Activated B cell treated with CpG ODN at 0.5 μM for 24 hours (primary cell): ENCODE results near the gene TMEM9. TPM values are rescaled to one million over a fixed set of nuclear protein-coding genes. Genes with fewer than 3 reads are reported as not detected.

ENCODE experiments used
- ATAC-seq: fragments of 200-7000 bp; cut with Tn5 transposase; one replicate; pipeline ENCODE4 v1.10.0; 2021; ENCODE audit warnings: low read depth, mild to moderate bottlenecking, moderate library complexity
- CTCF ChIA-PET: fragments of 350-600 bp; sonication (Branson Sonifier 250); formaldehyde crosslinking; loops from one replicate; lab custom pipeline; 2021; ENCODE audit warnings: antibody characterized with exemption; lab: Charles Lee
- POLR2A ChIA-PET: fragments of 350-600 bp; sonication (Branson Sonifier 250); formaldehyde crosslinking; loops from one replicate; lab custom pipeline; 2021; ENCODE audit warnings: antibody characterized with exemption; lab: Charles Lee
- DNase-seq: peaks from one replicate; pipeline ENCODE4 v3.0.0; 2022
- H3K27ac Mint-ChIP-seq: one replicate; pipeline ENCODE4 v1.8.0; 2020; ENCODE audit warnings: mixed read lengths
- H3K27me3 Mint-ChIP-seq: one replicate; pipeline ENCODE4 v1.8.0; 2021; ENCODE audit warnings: mixed read lengths
- H3K36me3 Mint-ChIP-seq: one replicate; pipeline ENCODE4 v1.8.0; 2021; ENCODE audit warnings: low read depth, mixed read lengths
- H3K4me1 Mint-ChIP-seq: one replicate; pipeline ENCODE4 v1.8.0; 2021; ENCODE audit warnings: mixed read lengths
- H3K4me3 Mint-ChIP-seq: one replicate; pipeline ENCODE4 v1.8.0; 2020; ENCODE audit warnings: mild to moderate bottlenecking, mixed read lengths
- H3K9me3 Mint-ChIP-seq: one replicate; pipeline ENCODE4 v1.8.0; 2020; ENCODE audit warnings: mixed read lengths
- CTCF ChIP-seq: fragments of 200-600 bp; IDR thresholded peaks from one replicate; pipeline ENCODE4 v1.8.0; 2022; ENCODE audit warnings: antibody characterized with exemption, mild to moderate bottlenecking
- intact Hi-C: fragments of 100-400 bp; cut with micrococcal nuclease; formaldehyde crosslinking; loops from one replicate; pipeline ENCODE4 v1.15.1; 2024
- total RNA-seq: library from RNA; stranded (reverse); gene quantifications from 2 replicates; pipeline ENCODE4 v1.2.3, GENCODE V29; 2022

The TMEM9 gene
- total RNA-seq, 1 donor from 2014 or later = 19.0 TPM

GRCh38 chr1:201190624-201191051, 36.4 kb upstream of the TMEM9 start, which contains the start of gene IGFN1:
Gene IGFN1, plus strand, starts transcription at chr1:201190824. Its CDS starts 2,470 bp downstream, at chr1:201193294.
- no peak for TF ChIP-seq CTCF
- Mint-ChIP-seq H3K4me1 (no peaks in the 10 kb centered on the region), H3K36me3 (no peaks in the 10 kb centered on the region), H3K4me3 (no peak within 1 kb of the TSS), H3K27ac (no peak within 1 kb of the TSS), H3K27me3 (peaks cover 16% of the 10 kb centered on the region), H3K9me3 (no peaks in the 10 kb centered on the region)
- POLR2A ChIA-PET = no interaction called here
- DNase-seq = no peak
- CTCF ChIA-PET = no interaction called here
- intact Hi-C loops = no loop called here
- ATAC-seq = no peak

- CTCF ChIA-PET = no interaction called here
- Mint-ChIP-seq H3K27ac (no peak overlapping the region), H3K27me3 (peaks cover 16% of the 10 kb centered on the region), H3K9me3 (no peaks in the 10 kb centered on the region), H3K4me1 (no peaks in the 10 kb centered on the region), H3K36me3 (no peaks in the 10 kb centered on the region), H3K4me3 (no peak overlapping the region)
- ATAC-seq (no peak), DNase-seq (no peak)
- no peak for TF ChIP-seq CTCF
- POLR2A ChIA-PET = no interaction called here
- intact Hi-C loops = no loop called here
Observed at GRCh38 chr1:201190005-201190404, 35.7 kb upstream of the TMEM9 start.

GRCh38 chr1:201189085-201189484, 34.8 kb upstream of the TMEM9 start:
- Mint-ChIP-seq H3K27me3 (peaks cover 22% of the 10 kb centered on the region), H3K4me3 (no peak overlapping the region), H3K4me1 (no peaks in the 10 kb centered on the region), H3K27ac (no peak overlapping the region), H3K36me3 (no peaks in the 10 kb centered on the region), H3K9me3 (no peaks in the 10 kb centered on the region)
- ATAC-seq (no peak), DNase-seq (no peak)
- ChIA-PET POLR2A (no interaction called here), CTCF (no interaction called here)
- intact Hi-C loops = no loop called here
- TF ChIP-seq CTCF = no peak

GRCh38 chr1:201186192-201186591, 31.9 kb upstream of the TMEM9 start:
- DNase-seq (no peak), ATAC-seq (no peak)
- ChIA-PET POLR2A (no interaction called here), CTCF (no interaction called here)
- no peaks in the 10 kb centered on the region for H3K36me3 Mint-ChIP-seq
- H3K9me3 Mint-ChIP-seq = no peaks in the 10 kb centered on the region
- H3K27ac Mint-ChIP-seq = no peak overlapping the region
- peaks cover 20% of the 10 kb centered on the region for H3K27me3 Mint-ChIP-seq
- no peak overlapping the region for H3K4me3 Mint-ChIP-seq
- intact Hi-C loops = no loop called here
- H3K4me1 Mint-ChIP-seq = no peaks in the 10 kb centered on the region
- TF ChIP-seq CTCF = no peak

GRCh38 chr1:201185527-201186128, 31.4 kb upstream of the TMEM9 start:
- POLR2A ChIA-PET = no interaction called here
- intact Hi-C loops = no loop called here
- no peak for TF ChIP-seq CTCF
- no peak for ATAC-seq
- H3K27ac Mint-ChIP-seq = no peak overlapping the region
- H3K27me3 Mint-ChIP-seq = peaks cover 17% of the 10 kb centered on the region
- DNase-seq = no peak
- CTCF ChIA-PET = no interaction called here
- H3K4me1 Mint-ChIP-seq = no peaks in the 10 kb centered on the region
- no peak overlapping the region for H3K4me3 Mint-ChIP-seq
- no peaks in the 10 kb centered on the region for H3K36me3 Mint-ChIP-seq
- H3K9me3 Mint-ChIP-seq = no peaks in the 10 kb centered on the region
